HepG2 (cell line): ENCODE results near the gene DSTN. TPM values are rescaled to one million over a fixed set of nuclear protein-coding genes. Genes with fewer than 3 reads are reported as not detected.

ENCODE experiments used
- AFF4 ChIP-seq: sonication (generic); formaldehyde crosslinking; IDR thresholded peaks from 2 replicates; pipeline ENCODE4 v1.4.0; 2020; ENCODE audit warnings: missing genetic modification reagents
- CEBPG ChIP-seq: IDR thresholded peaks from 2 replicates; pipeline ENCODE4 v1.6.1; 2016
- CHD2 ChIP-seq: IDR thresholded peaks from 2 replicates; pipeline ENCODE4 v1.6.1; 2011; ENCODE audit warnings: low read depth, low read length, improper control_type of control experiment
- FOXP1 ChIP-seq, 2 experiments: fragments of 450-650 bp in 1 of 2; IDR thresholded peaks; 2 replicates each; pipeline ENCODE4 v1.6.1; 2017 to 2018; ENCODE audit warnings: antibody characterized with exemption in 1 of 2
- HNRNPUL1 ChIP-seq: fragments of 200-400 bp; formaldehyde crosslinking; IDR thresholded peaks from 2 replicates; pipeline ENCODE4 v1.6.1; 2017; ENCODE audit warnings: low read depth, mild to moderate bottlenecking, low read length, moderate library complexity
- HOXA9 ChIP-seq: sonication (generic); formaldehyde crosslinking; IDR thresholded peaks from 2 replicates; pipeline ENCODE4 v1.8.1; 2022; ENCODE audit warnings: missing genetic modification reagents, mild to moderate bottlenecking, moderate library complexity, borderline replicate concordance
- PAX8 ChIP-seq: sonication (generic); formaldehyde crosslinking; IDR thresholded peaks from 2 replicates; pipeline ENCODE4 v1.8.0; 2022; ENCODE audit warnings: mild to moderate bottlenecking, missing genetic modification reagents, borderline replicate concordance
- PBX3 ChIP-seq: sonication (generic); formaldehyde crosslinking; IDR thresholded peaks from 2 replicates; pipeline ENCODE4 v1.8.1; 2023; ENCODE audit warnings: missing genetic modification reagents, inconsistent platforms, borderline replicate concordance
- POLR2AphosphoS2 ChIP-seq: IDR thresholded peaks from 2 replicates; pipeline ENCODE4 v1.6.1; 2011; ENCODE audit warnings: low read depth, low read length, improper control_type of control experiment
- RCOR2 ChIP-seq: IDR thresholded peaks from 2 replicates; pipeline ENCODE4 v1.6.1; 2016; ENCODE audit warnings: missing biosample characterization, missing genetic modification reagents
- SOX5 ChIP-seq: IDR thresholded peaks from 2 replicates; pipeline ENCODE4 v1.6.1; 2016; ENCODE audit warnings: borderline replicate concordance
- TAF15 ChIP-seq: fragments of 200-400 bp; formaldehyde crosslinking; IDR thresholded peaks from one replicate; pipeline ENCODE4 v1.6.1; 2018; ENCODE audit warnings: mild to moderate bottlenecking, low read depth, low read length; ENCODE audit not compliant: poor library complexity, severe bottlenecking
- ZEB1 ChIP-seq: IDR thresholded peaks from 2 replicates; pipeline ENCODE4 v1.6.1; 2012; ENCODE audit warnings: mild to moderate bottlenecking, low read depth, inconsistent platforms; ENCODE audit not compliant: insufficient replicate concordance
- ZFP91 ChIP-seq: sonication (generic); formaldehyde crosslinking; IDR thresholded peaks from 2 replicates; pipeline ENCODE4 v1.9.0; 2022; ENCODE audit warnings: missing genetic modification reagents, mild to moderate bottlenecking, borderline replicate concordance
- ZKSCAN1 ChIP-seq: fragments of 150-350 bp; IDR thresholded peaks from 2 replicates; pipeline ENCODE4 v1.6.1; 2014; ENCODE audit warnings: low read length
- ZNF572 ChIP-seq: sonication (generic); formaldehyde crosslinking; IDR thresholded peaks from 2 replicates; pipeline ENCODE4 v1.5.1; 2020; ENCODE audit warnings: mild to moderate bottlenecking, missing genetic modification reagents
- ZNF615 ChIP-seq: sonication (generic); formaldehyde crosslinking; IDR thresholded peaks from 2 replicates; pipeline ENCODE4 v1.5.0; 2020; ENCODE audit warnings: mild to moderate bottlenecking, missing genetic modification reagents, borderline replicate concordance
- ZNF776 ChIP-seq: sonication (generic); formaldehyde crosslinking; IDR thresholded peaks from 2 replicates; pipeline ENCODE4 v1.4.0; 2020; ENCODE audit warnings: mild to moderate bottlenecking, missing genetic modification reagents
- ZSCAN30 ChIP-seq: sonication (generic); formaldehyde crosslinking; IDR thresholded peaks from 2 replicates; pipeline ENCODE4 v1.5.0; 2020; ENCODE audit warnings: mild to moderate bottlenecking, missing genetic modification reagents
- polyA plus RNA-seq, 8 experiments: library from polyadenylated mRNA; depleted of rRNA in 3 of 8; stranded (reverse) in 7 of 8; unstranded in 1 of 8; fragments of >200 nt; fragmentation: Illumina TruSeq in 4 of 8; extraction: Trizol in 4 of 8; gene quantifications; 2 replicates each; pipeline versions ENCODE4 v1.2.1 to v1.2.3, GENCODE V29; 2011 to 2016; ENCODE audit warnings: low read depth in 4 of 8, missing spikeins in 1 of 8, mixed read lengths in 1 of 8; ENCODE audit not compliant: insufficient read depth in 1 of 8
- total RNA-seq, 5 experiments: library from RNA; depleted of rRNA; stranded (reverse); fragments of >200 nt; fragmentation: Illumina TruSeq; extraction: Trizol; gene quantifications; 2 replicates each; pipeline ENCODE4 v1.2.3, GENCODE V29; 2016; ENCODE audit warnings: low read depth in 1 of 5

The DSTN gene
- total and polyA plus RNA-seq, 2 of the 13 experiments (the other 11 are each of a cell fraction or from before 2014, with no cell fraction given): 27.6 to 106 TPM

GRCh38 chr20:17658648-17658993 is 88.7 kb downstream of the DSTN start (continued):
- TF ChIP-seq HOXA9 (no peak), CEBPG (CRISPR knock-in tag) (no peak), POLR2AphosphoS2 (0 out of 2 replicates have a peak, but pooled peaks have one; percentile 39), ZSCAN30 (no peak), ZEB1 (no peak), AFF4 (CRISPR knock-in tag) (no peak), ZNF776 (CRISPR knock-in tag) (no peak), ZKSCAN1 (no peak), ZNF572 (CRISPR knock-in tag) (no peak), TAF15 (no peak), ZFP91 (CRISPR knock-in tag) (no peak), FOXP1 (IDR thresholded peaks at IDR 0.05) (no peak), FOXP1 (CRISPR knock-in tag; IDR thresholded peaks at IDR 0.05) (no peak), ZNF615 (no peak), CHD2 (no peak), PBX3 (CRISPR knock-in tag) (no peak), HNRNPUL1 (no peak), RCOR2 (CRISPR knock-in tag) (no peak), PAX8 (CRISPR knock-in tag) (no peak), SOX5 (CRISPR knock-in tag) (no peak)
